PC-3 (cell line): ENCODE measurements around the gene DGCR6.

Experiments used
- EZH2 ChIP-seq: fragments of 300-600 bp; sonication (generic); IDR thresholded peaks from one replicate; pipeline ENCODE4 v1.6.1; 2017; ENCODE audit warnings: antibody characterized with exemption, mild to moderate bottlenecking, low read length; ENCODE audit not compliant: unreplicated experiment
- TF ChIP-seq, protein P1 (sequence below): fragments of 300-600 bp; sonication (generic); conservative IDR thresholded peaks from 2 replicates; pipeline ENCODE4 v1.5.1; 2017; ENCODE audit warnings: antibody characterized with exemption, low read depth, mild to moderate bottlenecking, low read length

DNA sequence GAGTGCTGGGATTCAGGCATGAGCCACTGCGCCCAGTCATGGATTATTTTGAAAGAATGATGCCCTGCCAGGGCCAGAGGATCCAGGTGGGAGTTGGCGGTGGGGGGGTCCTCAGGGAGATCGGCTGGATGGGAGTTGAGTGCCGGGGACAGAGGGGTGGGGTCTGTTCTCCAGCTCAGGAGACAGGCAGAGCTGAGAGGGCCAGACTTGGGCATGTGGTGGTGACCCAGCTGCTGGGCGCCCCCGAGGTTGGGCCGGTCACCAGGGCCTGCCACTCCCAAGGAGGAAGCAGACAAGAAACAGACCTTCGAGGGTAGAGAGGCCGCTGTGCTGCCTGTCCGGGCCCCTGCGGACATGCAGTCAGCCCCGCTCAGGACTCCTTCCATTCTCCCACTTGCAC, 41.8 kb downstream of the DGCR6 start:
- TF ChIP-seq, protein P1, sequence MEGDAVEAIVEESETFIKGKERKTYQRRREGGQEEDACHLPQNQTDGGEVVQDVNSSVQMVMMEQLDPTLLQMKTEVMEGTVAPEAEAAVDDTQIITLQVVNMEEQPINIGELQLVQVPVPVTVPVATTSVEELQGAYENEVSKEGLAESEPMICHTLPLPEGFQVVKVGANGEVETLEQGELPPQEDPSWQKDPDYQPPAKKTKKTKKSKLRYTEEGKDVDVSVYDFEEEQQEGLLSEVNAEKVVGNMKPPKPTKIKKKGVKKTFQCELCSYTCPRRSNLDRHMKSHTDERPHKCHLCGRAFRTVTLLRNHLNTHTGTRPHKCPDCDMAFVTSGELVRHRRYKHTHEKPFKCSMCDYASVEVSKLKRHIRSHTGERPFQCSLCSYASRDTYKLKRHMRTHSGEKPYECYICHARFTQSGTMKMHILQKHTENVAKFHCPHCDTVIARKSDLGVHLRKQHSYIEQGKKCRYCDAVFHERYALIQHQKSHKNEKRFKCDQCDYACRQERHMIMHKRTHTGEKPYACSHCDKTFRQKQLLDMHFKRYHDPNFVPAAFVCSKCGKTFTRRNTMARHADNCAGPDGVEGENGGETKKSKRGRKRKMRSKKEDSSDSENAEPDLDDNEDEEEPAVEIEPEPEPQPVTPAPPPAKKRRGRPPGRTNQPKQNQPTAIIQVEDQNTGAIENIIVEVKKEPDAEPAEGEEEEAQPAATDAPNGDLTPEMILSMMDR = no peak
- no peak for TF ChIP-seq EZH2
